H1 (cell line): ENCODE measurements around the gene COL11A2. TPM values are rescaled to one million over a fixed set of nuclear protein-coding genes. Genes with fewer than 3 reads are reported as not detected.

ENCODE experiments used
- CTCF ChIA-PET: fragments of 300-600 bp; sonication (Branson Sonifier 250); formaldehyde crosslinking; loops from one replicate; lab custom pipeline; 2021; ENCODE audit not compliant: partially characterized antibody; lab: Charles Lee
- POLR2A ChIA-PET: fragments of 300-600 bp; sonication (Branson Sonifier 250); formaldehyde crosslinking; loops from one replicate; lab custom pipeline; 2021; ENCODE audit warnings: inconsistent platforms; ENCODE audit not compliant: partially characterized antibody; lab: Charles Lee
- DNase-seq, 2 experiments: peaks; one replicate each; pipeline versions ENCODE4 v3.0.0 to v3.0.0-alpha.2; 2010 to 2022; ENCODE audit warnings: low spot score in 2 of 2, low read depth in 1 of 2, mixed read lengths in 1 of 2
- FAIRE-seq: peaks from 2 replicates; lab custom pipeline; 2011; peaks lifted over from hg19 to GRCh38; lab: Jason Lieb, UNC
- H2AFZ ChIP-seq: 2 replicates; pipeline ENCODE4 v1.8.1; 2012; ENCODE audit warnings: low read length, inconsistent platforms
- H2AK5ac ChIP-seq: 2 replicates; pipeline ENCODE4 v1.6.1; 2013; ENCODE audit warnings: low read depth, low read length
- H2BK120ac ChIP-seq: replicated peaks from 2 replicates; pipeline ENCODE3; 2013; ENCODE audit warnings: low read depth, low read length, inconsistent platforms
- H2BK12ac ChIP-seq: 2 replicates; pipeline ENCODE4 v1.6.1; 2013; ENCODE audit warnings: low read depth, low read length
- H2BK15ac ChIP-seq: 2 replicates; pipeline ENCODE4 v1.6.1; 2013; ENCODE audit warnings: low read length
- H2BK20ac ChIP-seq: 2 replicates; pipeline ENCODE4 v1.6.1; 2013; ENCODE audit warnings: low read length
- H2BK5ac ChIP-seq: 2 replicates; pipeline ENCODE4 v1.6.1; 2013; ENCODE audit warnings: low read depth, low read length
- H3K14ac ChIP-seq: 2 replicates; pipeline ENCODE4 v1.6.1; 2013; ENCODE audit warnings: inconsistent platforms; ENCODE audit not compliant: insufficient read length
- H3K18ac ChIP-seq: 2 replicates; pipeline ENCODE4 v1.6.1; 2013; ENCODE audit warnings: low read length; ENCODE audit errors: extremely low read depth
- H3K23ac ChIP-seq: 2 replicates; pipeline ENCODE4 v1.6.1; 2013; ENCODE audit warnings: inconsistent platforms; ENCODE audit not compliant: insufficient read length
- H3K23me2 ChIP-seq: 2 replicates; pipeline ENCODE4 v1.6.1; 2013; ENCODE audit warnings: low read depth, low read length
- H3K27ac ChIP-seq: 2 replicates; pipeline ENCODE4 v1.6.1; 2011; ENCODE audit warnings: low read depth, low read length, inconsistent platforms
- H3K27me3 ChIP-seq, 4 experiments: replicated peaks in 1 of 4; 1 replicate in 1 of 4; 2 replicates in 3 of 4; pipeline versions ENCODE4 v1.6.1 to v1.8.1; 2011 to 2013; ENCODE audit warnings: low read length in 3 of 4, mild to moderate bottlenecking in 3 of 4, inconsistent platforms in 2 of 4, mixed read lengths in 2 of 4, moderate library complexity in 1 of 4; ENCODE audit not compliant: control insufficient read depth in 3 of 4, insufficient read depth in 3 of 4; ENCODE audit errors: extremely low read depth in 1 of 4
- H3K36me3 ChIP-seq, 4 experiments: 2 replicates each; pipeline versions ENCODE4 v1.6.1 to v1.8.1; 2011 to 2013; ENCODE audit warnings: mild to moderate bottlenecking in 4 of 4, low read length in 3 of 4, moderate library complexity in 2 of 4, control low read depth in 1 of 4, inconsistent platforms in 1 of 4; ENCODE audit not compliant: insufficient read depth in 4 of 4, control insufficient read depth in 2 of 4
- H3K4ac ChIP-seq: replicated peaks from 2 replicates; pipeline ENCODE3; 2013; ENCODE audit warnings: low read length, low read depth, mixed read lengths, inconsistent platforms; ENCODE audit not compliant: insufficient read length
- H3K4me1 ChIP-seq, 4 experiments: replicated peaks in 1 of 4; 1 replicate in 1 of 4; 2 replicates in 3 of 4; pipeline versions ENCODE4 v1.6.1 to v1.8.1; 2011 to 2013; ENCODE audit warnings: low read length in 3 of 4, inconsistent platforms in 2 of 4, mixed read lengths in 1 of 4; ENCODE audit not compliant: insufficient read depth in 4 of 4, control insufficient read depth in 3 of 4
- H3K4me2 ChIP-seq, 2 experiments: 2 replicates each; pipeline versions ENCODE4 v1.6.1 to v1.8.1; 2011 to 2013; ENCODE audit warnings: low read depth in 2 of 2, low read length in 2 of 2, control low read depth in 1 of 2, inconsistent platforms in 1 of 2, mild to moderate bottlenecking in 1 of 2; ENCODE audit not compliant: insufficient read depth in 1 of 2
- H3K4me3 ChIP-seq, 4 experiments: fragments of 200-600, 300-600 bp in 1 of 4; sonication (generic), shearing (Covaris generic), sonication (Bioruptor Twin) in 1 of 4; 2 replicates each; pipeline versions ENCODE4 v1.5.1 to v1.8.1; 2011 to 2016; ENCODE audit warnings: low read length in 4 of 4, low read depth in 3 of 4, control low read depth in 2 of 4, inconsistent platforms in 2 of 4, mild to moderate bottlenecking in 2 of 4, mixed read lengths in 1 of 4, moderate library complexity in 1 of 4; ENCODE audit not compliant: insufficient read depth in 2 of 4; ENCODE audit errors: extremely low read depth in 1 of 4
- H3K56ac ChIP-seq: replicated peaks from 2 replicates; pipeline ENCODE3; 2013; ENCODE audit warnings: low read depth, mild to moderate bottlenecking, mixed read lengths, low read length, inconsistent platforms; ENCODE audit not compliant: insufficient read length
- H3K79me1 ChIP-seq: 2 replicates; pipeline ENCODE4 v1.6.1; 2013; ENCODE audit warnings: low read depth, low read length, control low read depth
- H3K79me2 ChIP-seq, 2 experiments: 2 replicates each; pipeline versions ENCODE4 v1.6.1 to v1.8.1; 2012 to 2013; ENCODE audit warnings: low read length in 2 of 2, mild to moderate bottlenecking in 2 of 2, inconsistent platforms in 1 of 2; ENCODE audit not compliant: insufficient read depth in 2 of 2, control insufficient read depth in 1 of 2
- H3K9ac ChIP-seq, 4 experiments: replicated peaks in 1 of 4; 1 replicate in 1 of 4; 2 replicates in 3 of 4; pipeline versions ENCODE4 v1.6.1 to v1.8.1; 2011 to 2013; ENCODE audit warnings: low read depth in 3 of 4, low read length in 3 of 4, control low read depth in 2 of 4, mild to moderate bottlenecking in 2 of 4, moderate library complexity in 2 of 4, inconsistent platforms in 1 of 4; ENCODE audit errors: extremely low read depth in 1 of 4
- H3K9me3 ChIP-seq, 2 experiments: 2 replicates each; pipeline versions ENCODE4 v1.6.1 to v1.8.1; 2012 to 2013; ENCODE audit warnings: mild to moderate bottlenecking in 2 of 2, moderate library complexity in 2 of 2, control low read depth in 1 of 2, inconsistent platforms in 1 of 2, low read depth in 1 of 2, low read length in 1 of 2, mixed read lengths in 1 of 2; ENCODE audit not compliant: insufficient read depth in 2 of 2
- H4K20me1 ChIP-seq, 2 experiments: replicated peaks in 1 of 2; 2 replicates each; pipeline versions ENCODE3 to v1.8.1; 2011 to 2013; ENCODE audit warnings: inconsistent platforms in 2 of 2, low read length in 2 of 2, mild to moderate bottlenecking in 1 of 2; ENCODE audit not compliant: insufficient read depth in 2 of 2, control insufficient read depth in 1 of 2
- H4K5ac ChIP-seq: 2 replicates; pipeline ENCODE4 v1.6.1; 2013; ENCODE audit warnings: low read length, low read depth, mixed read lengths, inconsistent platforms; ENCODE audit not compliant: insufficient read length
- H4K8ac ChIP-seq: 2 replicates; pipeline ENCODE4 v1.8.0; 2013; ENCODE audit warnings: mild to moderate bottlenecking, moderate library complexity, low read length, inconsistent platforms; ENCODE audit not compliant: insufficient read depth; ENCODE audit errors: extremely low read depth
- H4K91ac ChIP-seq: replicated peaks from 2 replicates; pipeline ENCODE3; 2013; ENCODE audit warnings: low read length, mixed read lengths, inconsistent platforms; ENCODE audit not compliant: insufficient read length
- JUN ChIP-seq: IDR thresholded peaks from 2 replicates; pipeline ENCODE4 v1.6.1; 2011; ENCODE audit warnings: low read depth, mild to moderate bottlenecking, improper control_type of control experiment, low read length
- MAX ChIP-seq: IDR thresholded peaks from 2 replicates; pipeline ENCODE4 v1.6.1; 2012; ENCODE audit warnings: inconsistent platforms
- RAD21 ChIP-seq, 2 experiments: IDR thresholded peaks in 1 of 2; conservative IDR thresholded peaks in 1 of 2; 2 replicates each; pipeline ENCODE4 v1.6.1; 2011; ENCODE audit warnings: low read depth in 2 of 2, low read length in 2 of 2, improper control_type of control experiment in 1 of 2, inconsistent platforms in 1 of 2, mild to moderate bottlenecking in 1 of 2, moderate library complexity in 1 of 2
- RXRA ChIP-seq: IDR thresholded peaks from 2 replicates; pipeline ENCODE4 v1.6.1; 2011; ENCODE audit warnings: low read depth, mild to moderate bottlenecking, low read length, moderate library complexity; ENCODE audit not compliant: insufficient read depth
- SAP30 ChIP-seq: fragments of 300-600 bp; sonication (generic); IDR thresholded peaks from 2 replicates; pipeline ENCODE4 v1.7.1; 2012; ENCODE audit warnings: low read length, moderate library complexity, mild to moderate bottlenecking, inconsistent platforms; ENCODE audit not compliant: insufficient read depth, insufficient replicate concordance
- WGBS, 2 experiments: shearing (Covaris generic) in 1 of 2; methylation state at CpG; one replicate each; pipeline versions ENCODE4 v1.1.6 to v1.1.7; 2013 to 2015; ENCODE audit warnings: low lambda C conversion rate in 2 of 2, mixed read lengths in 2 of 2, inconsistent platforms in 1 of 2, low coverage in 1 of 2, missing lambda C conversion rate in 1 of 2; ENCODE audit not compliant: insufficient replicate concordance in 2 of 2, insufficient coverage in 1 of 2, insufficient read length in 1 of 2; ENCODE audit errors: extremely low coverage in 1 of 2, missing lambda C conversion rate in 1 of 2; 5-methylcytosine and 5-hydroxymethylcytosine counted together
- polyA plus RNA-seq, 7 experiments: library from polyadenylated mRNA; depleted of rRNA in 3 of 7; stranded (reverse) in 5 of 7; unstranded in 2 of 7; fragments of >200 nt in 5 of 7; fragments of 200-250 nt in 2 of 7; gene quantifications; 1 replicate in 5 of 7; 2 replicates in 1 of 7; 4 replicates in 1 of 7; pipeline versions ENCODE4 v1.2.1 to v1.2.3, GENCODE V29; 2011 to 2013; ENCODE audit warnings: missing spikeins in 2 of 7, mixed read lengths in 2 of 7
- total RNA-seq: library from RNA; stranded (reverse); fragmentation: NEBNext Ultra II Directional; extraction: Animal tissue kit (Norgen Biotek cat#: 25700); gene quantifications from 2 replicates; pipeline ENCODE4 v1.2.1, GENCODE V29; 2021
- TF ChIP-seq, protein P1 (sequence below): IDR thresholded peaks from 2 replicates; pipeline ENCODE4 v1.6.1; 2012; ENCODE audit warnings: inconsistent platforms

The COL11A2 gene
- total and polyA plus RNA-seq, 2 of the 8 experiments (the other 6 are each of a cell fraction or from before 2014, with no cell fraction given), result 2.8 to 3.8 TPM

DNA sequence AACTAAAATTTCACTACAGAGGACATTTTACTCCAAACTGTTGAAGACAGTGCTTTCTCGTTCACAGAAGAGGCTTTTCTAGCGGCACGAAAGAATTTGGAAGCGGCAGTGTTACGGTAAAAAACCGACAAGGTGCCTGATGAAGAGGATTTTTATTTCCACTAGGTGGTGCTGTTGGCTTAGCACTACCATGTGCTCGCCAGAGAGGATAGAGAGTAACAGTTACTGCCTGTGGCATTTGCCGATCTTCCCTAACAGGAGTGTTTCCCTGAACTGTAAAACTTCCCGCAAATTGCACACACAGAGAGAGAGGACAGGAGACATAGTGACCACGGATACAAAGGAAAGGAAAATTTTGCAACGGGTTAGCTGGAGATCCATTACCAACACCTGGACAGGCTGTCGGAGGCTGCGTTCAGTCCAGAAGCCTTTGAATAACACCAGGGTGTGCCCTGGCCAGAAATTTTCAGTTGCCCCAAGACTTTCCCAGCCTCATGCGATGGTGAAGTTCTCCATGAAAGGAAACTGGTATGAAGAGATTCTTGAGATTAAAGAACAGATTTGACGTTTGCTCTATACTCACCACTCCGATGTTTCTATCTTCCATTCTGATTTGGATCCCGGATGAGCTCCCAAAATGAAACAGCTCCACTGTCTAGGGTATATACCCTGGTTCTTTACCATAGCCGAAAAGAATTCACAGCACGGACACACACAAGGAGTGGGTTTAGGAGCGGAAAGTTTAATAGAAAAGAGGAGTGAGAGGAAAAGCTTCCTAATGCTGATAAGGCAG, 68.3 kb downstream of the COL11A2 start:
- Histone ChIP-seq H3K79me1 (0 out of 2 replicates have a peak, but pooled peaks cover 2% of the 10 kb centered on the region), H3K9ac (no peak overlapping the region), H2BK12ac (no peak overlapping the region), H3K4ac (no peak overlapping the region), H3K27me3 (no peaks in the 10 kb centered on the region), H4K91ac (no peak overlapping the region), H3K9me3 (peaks cover 31 to 34% of the 10 kb centered on the region in 2 experiments), H2BK15ac (no peak overlapping the region), H2BK5ac (no peak overlapping the region), H3K4me2 (no peak overlapping the region), H3K18ac (no peak overlapping the region), H2AK5ac (no peak overlapping the region), H3K14ac (no peak overlapping the region), H3K36me3 (peaks cover 4 to 50% (median 24%) of the 10 kb centered on the region in 4 experiments; a peak in 7 of 8 replicates), H3K4me1 (peaks cover 0 to 21% (median 9%) of the 10 kb centered on the region in 4 experiments; a peak in 4 of 7 replicates), H3K4me3 (no peak overlapping the region), H3K23ac (no peak overlapping the region), H3K23me2 (no peaks in the 10 kb centered on the region), H4K8ac (no peak overlapping the region), H3K79me2 (peaks cover 14 to 77% of the 10 kb centered on the region in 2 experiments; a peak in 3 of 4 replicates), H3K56ac (no peak overlapping the region), H4K20me1 (peaks cover 0 to 3% of the 10 kb centered on the region in 2 experiments), H4K5ac (no peak overlapping the region), H3K27ac (no peak overlapping the region), H2BK120ac (no peak overlapping the region), H2AFZ (no peak overlapping the region), H2BK20ac (no peak overlapping the region)
- CTCF ChIA-PET, result interaction anchor here (0.7 to 6.8 kb wide), 22 partner anchors 9 to 144 kb away, joined by 3 to 63 read pairs (median 4); partner anchors contain the start of genes RXRB and SLC39A7
- POLR2A ChIA-PET, result interaction anchor here (0.7 to 2.1 kb wide), 8 partner anchors 7 to 153 kb away, joined by 3 to 8 read pairs (median 4); partner anchors contain the start of gene B3GALT4
- DNase-seq, result no peak
- 95% methylated on average over 20 of the region's 20 CpGs; no CpG with 5 or more reads in 1 of the 2 experiments for WGBS, 2 experiments
- FAIRE-seq, result peak; percentile 63
- TF ChIP-seq, protein P1, sequence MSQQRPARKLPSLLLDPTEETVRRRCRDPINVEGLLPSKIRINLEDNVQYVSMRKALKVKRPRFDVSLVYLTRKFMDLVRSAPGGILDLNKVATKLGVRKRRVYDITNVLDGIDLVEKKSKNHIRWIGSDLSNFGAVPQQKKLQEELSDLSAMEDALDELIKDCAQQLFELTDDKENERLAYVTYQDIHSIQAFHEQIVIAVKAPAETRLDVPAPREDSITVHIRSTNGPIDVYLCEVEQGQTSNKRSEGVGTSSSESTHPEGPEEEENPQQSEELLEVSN, result peak; percentile 75; the same call in 1 of the 2 replicates
- TF ChIP-seq RXRA, result no peak
- peak; percentile 66 to 69 for TF ChIP-seq RAD21 (IDR thresholded peaks at IDR 0.05 in 1 of 2, conservative IDR thresholded peaks at IDR 0.05 in 1 of 2; ENCODE audit: low read depth in 2 of 2, low read length in 2 of 2)
- TF ChIP-seq MAX, result peak; percentile 94
- no peak for TF ChIP-seq SAP30
- no peak for TF ChIP-seq JUN
